Inflammatory macrophage treated with lipopolysaccharide for 1 hour (primary cell): Measurements from ENCODE around the gene RAB27A.

Experiments
- DNase-seq, 2 donors: peaks; one replicate each; pipeline ENCODE4 v3.0.0-alpha.2; 2020 to 2022

RAB27A gene

DNA sequence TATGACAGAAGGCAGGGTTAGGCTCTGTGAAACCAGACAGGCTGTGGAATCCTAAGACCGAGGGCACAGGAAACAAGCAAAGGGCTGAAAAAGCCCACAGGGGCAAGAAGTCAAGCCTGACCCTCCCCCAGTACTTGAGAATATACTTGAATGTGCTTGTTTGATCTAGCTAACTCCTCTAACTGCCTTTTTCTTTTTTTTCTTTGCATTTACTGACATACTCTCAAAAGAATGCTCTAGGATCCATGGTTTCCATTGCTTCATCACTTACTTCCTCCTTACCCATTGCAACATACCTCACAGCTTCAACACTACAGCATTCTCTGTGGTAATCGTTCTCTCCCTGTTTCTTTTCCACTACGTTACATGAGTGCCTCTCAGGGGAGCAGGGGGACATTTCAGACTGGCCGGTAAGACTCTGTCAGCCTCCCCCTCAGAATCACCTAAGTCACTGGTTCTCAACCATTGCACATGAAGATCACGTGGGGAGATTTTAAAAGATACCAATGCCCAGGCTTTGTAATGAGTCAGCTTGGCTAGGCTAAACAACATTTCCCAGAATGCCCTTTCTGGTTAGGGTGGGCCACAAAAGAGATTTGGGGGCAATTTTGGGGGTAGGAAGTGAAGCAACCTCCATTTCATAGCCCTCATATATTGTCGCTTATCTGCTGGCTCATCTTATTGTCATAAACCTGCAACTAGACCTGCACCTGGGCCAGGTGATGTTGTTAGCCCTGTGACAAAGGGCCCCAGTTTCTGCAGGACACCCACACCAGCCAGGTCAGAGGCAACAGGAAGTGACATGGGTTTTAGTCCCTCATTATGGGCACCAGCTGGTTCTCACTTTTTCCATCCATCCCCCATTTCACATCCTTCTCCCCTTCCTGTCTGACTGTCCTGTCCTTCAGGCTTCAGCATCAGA lies 68.3 kb downstream of the RAB27A start:
- DNase-seq: peak; percentile 86 to 88

- no peak for DNase-seq
These were observed 69.0 kb downstream of the RAB27A start for GRCh38 chr15:55220606-55221005.

DNA sequence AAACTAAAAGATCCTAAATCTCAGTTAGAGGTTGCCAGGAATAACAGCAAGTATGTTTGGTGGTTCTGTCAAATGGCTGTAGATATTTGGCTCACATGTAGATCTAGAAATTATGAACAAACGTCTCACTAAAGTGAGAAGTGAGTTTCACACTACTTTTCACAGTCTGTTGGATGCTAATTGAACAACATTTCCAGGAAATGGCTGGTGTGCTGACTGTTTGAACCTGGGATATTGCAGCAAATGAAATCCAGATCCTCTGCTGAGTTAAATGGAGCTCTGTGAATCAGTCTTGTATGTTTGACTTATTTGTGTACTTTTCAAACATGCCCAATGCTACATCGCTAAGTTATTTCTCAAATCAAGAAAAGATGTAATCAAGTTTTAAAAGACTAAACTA lies 71.6 kb downstream of the RAB27A start:
- no peak for DNase-seq

GRCh38 chr15:55204464-55204863 lies 85.1 kb downstream of the RAB27A start:
- no peak for DNase-seq

GRCh38 chr15:55202206-55202605 lies 87.4 kb downstream of the RAB27A start:
- no peak for DNase-seq

GRCh38 chr15:55198706-55199105 lies 90.9 kb downstream of the RAB27A start:
- no peak for DNase-seq

- DNase-seq: no peak
These were observed 91.9 kb downstream of the RAB27A start for GRCh38 chr15:55197719-55198118.

DNA sequence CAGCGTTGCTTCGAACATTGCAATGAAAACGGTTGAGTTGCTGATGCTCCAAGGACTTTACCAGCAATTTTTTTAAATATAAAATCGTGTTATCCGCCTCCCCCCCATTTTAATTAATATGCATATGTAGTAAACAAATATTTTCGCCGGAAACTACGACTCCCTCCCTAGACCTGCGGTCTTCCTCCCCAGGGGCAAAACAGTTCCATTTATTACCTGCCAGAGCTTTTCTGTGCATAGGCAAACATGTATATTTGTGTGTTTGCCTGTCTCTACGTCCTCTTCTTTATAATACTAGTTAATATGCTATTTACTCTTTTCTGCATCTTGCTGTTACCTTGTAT lies 92.3 kb downstream of the RAB27A start:
- DNase-seq: no peak

DNA sequence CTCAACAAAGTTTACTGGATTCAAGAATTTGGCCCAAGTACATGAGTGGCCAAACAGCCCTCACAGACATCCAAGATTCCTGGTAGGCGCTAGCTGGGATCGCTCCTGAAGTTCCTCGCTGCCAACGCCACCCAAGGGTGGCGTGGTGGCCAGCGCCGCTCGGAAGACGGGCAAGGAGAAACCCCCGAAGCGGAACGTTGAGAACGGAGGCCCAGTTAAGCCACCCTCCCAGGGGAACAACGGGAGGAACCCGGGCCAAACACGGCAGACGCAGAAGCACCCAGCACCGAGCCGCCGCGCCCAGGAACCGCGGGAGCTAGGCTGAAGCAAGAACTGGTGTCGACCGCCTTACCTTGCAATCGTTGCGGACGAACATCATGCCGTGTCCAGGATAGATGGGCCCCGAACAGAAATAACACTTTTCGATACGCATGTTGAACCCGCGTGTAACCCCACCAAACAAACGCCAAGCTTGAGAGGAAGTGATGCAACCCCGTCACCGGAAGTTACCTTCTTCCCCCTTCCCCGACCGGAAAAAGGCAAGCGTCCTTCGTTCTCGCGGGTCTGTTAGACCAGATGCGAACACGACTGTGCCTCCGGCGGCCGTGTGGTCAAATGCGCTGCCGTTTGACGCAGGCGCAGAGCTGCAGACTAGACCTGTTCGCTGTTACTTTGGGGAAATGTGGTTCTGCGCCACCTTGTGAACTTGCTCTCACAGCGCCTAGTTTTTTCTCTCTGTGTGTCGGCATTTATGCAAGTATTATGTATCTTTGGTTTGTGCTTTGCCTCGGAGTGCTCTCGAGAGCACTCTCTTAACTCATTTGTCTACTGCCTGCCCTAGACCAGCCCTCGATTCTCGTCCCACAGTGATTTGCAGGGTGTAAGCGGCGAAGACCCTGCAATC lies 92.9 kb downstream of the RAB27A start, which contains the start of gene RSL24D1:
Gene RSL24D1 (minus strand): TSS at position 484 of the 904 bp plus-strand sequence. CDS start 51 bp downstream, at position 433.
- DNase-seq: peak; percentile 96 to 98

GRCh38 chr15:55195996-55196395 lies 93.6 kb downstream of the RAB27A start:
- DNase-seq: peak; percentile 25 to 30

GRCh38 chr15:55194256-55194655 lies 95.4 kb downstream of the RAB27A start:
- DNase-seq: peak; percentile 17 to 24

DNA sequence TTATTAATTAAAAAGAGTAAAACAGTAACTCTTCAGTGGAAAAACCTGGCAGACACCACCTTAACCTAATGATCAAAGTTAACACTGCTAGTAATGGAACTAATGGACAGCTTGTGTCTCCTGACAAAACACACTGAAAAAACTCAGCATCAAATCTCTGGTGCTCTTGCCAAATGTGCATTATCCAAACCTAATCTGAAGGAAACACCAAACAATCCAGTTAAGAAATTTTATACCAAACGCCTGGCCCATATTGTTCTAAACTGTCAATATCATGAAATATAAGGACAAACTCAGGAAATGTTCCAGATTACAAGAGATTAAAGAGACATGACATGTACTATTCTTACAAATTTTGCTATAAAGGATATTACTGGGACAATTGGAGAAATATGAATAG lies 103.3 kb downstream of the RAB27A start:
- DNase-seq: no peak

- DNase-seq: no peak
These were observed 105.9 kb downstream of the RAB27A start for GRCh38 chr15:55183679-55184078.

GRCh38 chr15:55179141-55179540 lies 110.5 kb downstream of the RAB27A start:
- peak; percentile 17 to 36 for DNase-seq

DNA sequence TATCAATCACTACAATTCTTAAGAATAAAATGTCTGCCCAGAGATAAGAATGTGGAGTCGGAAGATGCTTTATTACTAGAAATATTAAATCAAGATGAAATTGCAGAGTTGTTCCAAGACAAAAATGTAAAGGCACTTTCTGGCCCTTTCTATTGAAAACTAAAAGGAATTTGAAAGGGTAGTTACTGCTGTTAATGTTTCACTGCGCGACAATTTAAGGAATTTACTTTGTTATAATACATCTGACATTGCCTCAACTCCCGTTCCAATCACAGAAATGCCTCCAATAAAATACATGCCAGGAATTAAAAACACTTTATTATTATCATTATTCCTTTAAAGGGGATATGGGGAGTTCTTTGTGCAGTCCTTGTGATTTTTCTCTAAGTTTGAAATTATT lies 119.3 kb downstream of the RAB27A start:
- DNase-seq: no peak

DNA sequence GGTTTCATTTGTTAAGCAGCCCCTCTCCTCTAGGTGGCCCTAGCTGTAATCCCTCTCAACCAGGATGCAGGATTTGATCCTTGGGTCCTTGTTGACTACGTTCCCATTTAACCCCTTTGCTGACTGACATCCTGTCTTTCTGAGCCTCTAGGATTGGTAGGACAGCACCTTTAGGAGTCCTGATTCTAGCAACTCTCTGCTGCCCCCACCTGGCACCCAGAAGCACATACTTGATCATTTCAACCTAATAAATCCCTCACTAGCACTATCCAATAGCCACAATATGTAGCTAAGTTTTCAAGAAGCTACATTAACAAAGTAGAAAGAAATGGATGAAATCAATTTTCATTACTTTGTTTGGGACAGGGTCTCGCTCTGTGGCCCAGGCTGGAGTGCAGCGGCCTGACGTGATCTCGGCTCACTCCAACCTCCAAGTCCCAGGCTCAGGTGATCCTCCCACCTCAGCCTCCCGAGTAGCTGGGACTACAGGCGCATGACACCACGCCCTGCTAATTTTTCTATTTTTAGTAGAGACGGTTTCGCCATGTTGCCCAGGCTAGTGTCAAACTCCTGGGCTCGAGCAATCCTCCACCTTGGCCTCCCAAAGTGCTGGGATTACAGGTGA lies 121.2 kb downstream of the RAB27A start:
- DNase-seq: peak; percentile 33 to 66

DNA sequence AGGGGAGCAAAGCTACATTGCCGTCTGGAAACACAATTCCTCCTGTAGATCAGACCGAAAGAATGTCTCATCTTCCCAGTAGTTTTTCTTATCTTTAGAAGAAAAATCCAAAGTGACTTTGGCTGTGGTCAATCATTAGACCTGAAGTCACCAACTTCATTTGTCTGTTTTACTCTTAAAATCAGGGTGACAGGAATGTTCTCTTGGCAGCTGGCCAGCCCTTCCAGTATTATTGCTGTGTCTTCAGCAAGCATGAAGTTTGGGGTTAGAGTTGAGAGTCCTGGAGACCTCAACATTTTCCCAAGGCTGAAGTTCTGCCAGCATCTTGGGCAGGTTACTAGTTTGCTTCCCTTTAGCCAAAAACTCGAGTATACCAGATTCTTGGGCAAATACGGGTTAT lies 125.3 kb downstream of the RAB27A start:
- no peak for DNase-seq
